HEK293T (cell line): ENCODE data around the gene ARID4B.

Experiments used
- CTCF ChIA-PET: fragments of 350-600 bp; formaldehyde crosslinking; extraction: SDS; loops from one replicate; lab custom pipeline; 2021; ENCODE audit warnings: antibody characterized with exemption, inconsistent platforms; lab: Yijun Ruan, JAX
- POLR2A ChIA-PET: fragments of 350-600 bp; formaldehyde crosslinking; extraction: SDS; loops from one replicate; lab custom pipeline; 2020; ENCODE audit warnings: antibody characterized with exemption, inconsistent platforms; lab: Yijun Ruan, JAX
- DNase-seq: peaks from one replicate; pipeline ENCODE4 v3.0.0; 2012; ENCODE audit warnings: mixed read lengths; ENCODE audit errors: extremely low spot score
- ARNT ChIP-seq: fragments of 450-650 bp; IDR thresholded peaks from 2 replicates; pipeline ENCODE4 v1.6.1; 2017; ENCODE audit warnings: mild to moderate bottlenecking
- BHLHE40 ChIP-seq: fragments of 450-650 bp; IDR thresholded peaks from 2 replicates; pipeline ENCODE4 v1.6.1; 2016; ENCODE audit warnings: mild to moderate bottlenecking, moderate library complexity, borderline replicate concordance
- CTBP1 ChIP-seq: fragments of 450-650 bp; IDR thresholded peaks from 2 replicates; pipeline ENCODE4 v1.6.1; 2016; ENCODE audit warnings: borderline replicate concordance
- ELF4 ChIP-seq: fragments of 450-650 bp; IDR thresholded peaks from 2 replicates; pipeline ENCODE4 v1.6.1; 2017; ENCODE audit warnings: antibody characterized with exemption
- FOXA1 ChIP-seq: fragments of 450-650 bp; IDR thresholded peaks from 2 replicates; pipeline ENCODE4 v1.6.1; 2016; ENCODE audit warnings: mild to moderate bottlenecking
- FOXK2 ChIP-seq: fragments of 450-650 bp; IDR thresholded peaks from 2 replicates; pipeline ENCODE4 v1.6.1; 2016; ENCODE audit warnings: mild to moderate bottlenecking
- FOXM1 ChIP-seq: fragments of 450-650 bp; IDR thresholded peaks from 2 replicates; pipeline ENCODE4 v1.6.1; 2017; ENCODE audit warnings: mild to moderate bottlenecking, borderline replicate concordance
- HDGF ChIP-seq: fragments of 450-650 bp; IDR thresholded peaks from 2 replicates; pipeline ENCODE4 v1.6.1; 2017; ENCODE audit warnings: antibody characterized with exemption, borderline replicate concordance
- L3MBTL2 ChIP-seq: fragments of 450-650 bp; conservative IDR thresholded peaks from 2 replicates; pipeline ENCODE4 v1.6.1; 2016; ENCODE audit warnings: mild to moderate bottlenecking
- LEF1 ChIP-seq: fragments of 450-650 bp; IDR thresholded peaks from 2 replicates; pipeline ENCODE4 v1.6.1; 2017; ENCODE audit warnings: mild to moderate bottlenecking, borderline replicate concordance
- NFRKB ChIP-seq: fragments of 450-650 bp; IDR thresholded peaks from 2 replicates; pipeline ENCODE4 v1.6.1; 2016; ENCODE audit warnings: mild to moderate bottlenecking, moderate library complexity
- PKNOX1 ChIP-seq: fragments of 450-650 bp; IDR thresholded peaks from 2 replicates; pipeline ENCODE4 v1.6.1; 2016
- SP1 ChIP-seq: fragments of 450-650 bp; IDR thresholded peaks from 2 replicates; pipeline ENCODE4 v1.6.1; 2017
- SUZ12 ChIP-seq: fragments of 450-650 bp; IDR thresholded peaks from 2 replicates; pipeline ENCODE4 v1.6.1; 2016; ENCODE audit warnings: mild to moderate bottlenecking
- TARDBP ChIP-seq: fragments of 450-650 bp; IDR thresholded peaks from 2 replicates; pipeline ENCODE4 v1.6.1; 2016
- ZNF384 ChIP-seq: fragments of 450-650 bp; IDR thresholded peaks from 2 replicates; pipeline ENCODE4 v1.6.1; 2016

ARID4B gene

DNA sequence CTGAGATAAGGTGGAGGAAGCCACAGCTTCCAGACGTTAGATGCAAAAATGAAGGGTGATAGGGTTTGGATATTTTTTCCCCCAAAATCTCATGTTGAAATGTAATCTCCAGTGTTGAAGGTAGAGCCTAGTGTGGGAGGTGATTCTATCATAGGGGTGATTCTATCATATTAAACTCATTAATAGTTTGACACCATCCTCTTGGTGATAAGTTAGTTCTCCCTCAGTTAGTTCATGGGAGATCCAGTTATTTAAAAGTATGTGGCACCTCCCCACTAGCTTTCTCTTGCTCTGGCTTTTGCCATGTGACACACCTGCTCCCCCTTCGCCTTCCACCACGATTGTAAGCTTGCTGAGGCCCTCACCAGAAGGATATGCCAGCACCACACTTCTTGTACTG, 30.9 kb upstream of the ARID4B start:
- TF ChIP-seq FOXM1 (no peak), SP1 (no peak), CTBP1 (no peak), L3MBTL2 (no peak), NFRKB (no peak), LEF1 (no peak), TARDBP (no peak), BHLHE40 (no peak), SUZ12 (no peak), HDGF (no peak), ZNF384 (no peak), FOXK2 (no peak), ELF4 (no peak), PKNOX1 (no peak), FOXA1 (no peak), ARNT (no peak)
- DNase-seq = no peak
- ChIA-PET CTCF (no interaction called here), POLR2A (interaction anchor here (2.5 kb wide), 1 partner anchor 8 kb away, joined by 11 read pairs; the partner anchor contains the start of gene TBCE)

GRCh38 chr1:235357485-235358373, 29.8 kb upstream of the ARID4B start:
- CTCF ChIA-PET = interaction anchor here (0.7 kb wide), 1 partner anchor 13 kb away, joined by 9 read pairs; no protein-coding TSS in a partner anchor

GRCh38 chr1:235351898-235352297, 23.9 kb upstream of the ARID4B start:
- TF ChIP-seq ARNT (no peak), ELF4 (no peak), SP1 (no peak), FOXK2 (no peak)
- ChIA-PET POLR2A (no interaction called here), CTCF (no interaction called here)
- DNase-seq = no peak

More at GRCh38 chr1:235357485-235358373, 29.8 kb upstream of the ARID4B start:
- no peak for TF ChIP-seq PKNOX1
- no peak for DNase-seq
- POLR2A ChIA-PET = interaction anchor here (0.6 to 2.5 kb wide), 3 partner anchors 10 to 427 kb away, joined by 3 to 11 read pairs (median 3); partner anchors contain the start of gene TBCE

- ChIA-PET CTCF (no interaction called here), POLR2A (no interaction called here)
- TF ChIP-seq CTBP1 (no peak), ZNF384 (no peak), ELF4 (no peak), PKNOX1 (no peak), ARNT (no peak), L3MBTL2 (no peak), FOXA1 (no peak), NFRKB (no peak), SUZ12 (no peak), TARDBP (no peak), FOXK2 (no peak), SP1 (no peak), HDGF (no peak), LEF1 (no peak), BHLHE40 (no peak), FOXM1 (no peak)
- DNase-seq = no peak
Observed at GRCh38 chr1:235351441-235351840, 23.5 kb upstream of the ARID4B start.

DNA sequence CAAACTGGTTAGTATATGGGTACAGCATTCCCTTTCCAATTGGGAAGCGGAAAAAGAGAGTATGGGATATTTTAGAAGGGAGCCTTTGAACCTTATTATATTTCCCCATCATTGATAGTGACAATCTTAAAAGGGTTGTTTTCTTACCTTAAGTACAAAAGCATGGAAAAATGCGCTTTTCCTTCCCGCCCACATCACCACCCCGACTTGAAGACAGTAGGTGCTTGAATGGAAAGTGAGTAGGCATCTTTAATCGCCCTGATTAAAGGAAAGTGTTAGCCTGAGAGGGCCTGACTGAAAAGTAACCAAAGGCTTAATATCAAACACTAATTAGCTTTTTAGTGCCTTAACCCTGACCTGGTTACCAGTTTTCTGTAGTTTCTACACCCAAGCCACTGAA, 15.7 kb upstream of the ARID4B start:
- CTCF ChIA-PET = no interaction called here
- TF ChIP-seq FOXK2 = no peak
- POLR2A ChIA-PET = no interaction called here
- DNase-seq = no peak

DNA sequence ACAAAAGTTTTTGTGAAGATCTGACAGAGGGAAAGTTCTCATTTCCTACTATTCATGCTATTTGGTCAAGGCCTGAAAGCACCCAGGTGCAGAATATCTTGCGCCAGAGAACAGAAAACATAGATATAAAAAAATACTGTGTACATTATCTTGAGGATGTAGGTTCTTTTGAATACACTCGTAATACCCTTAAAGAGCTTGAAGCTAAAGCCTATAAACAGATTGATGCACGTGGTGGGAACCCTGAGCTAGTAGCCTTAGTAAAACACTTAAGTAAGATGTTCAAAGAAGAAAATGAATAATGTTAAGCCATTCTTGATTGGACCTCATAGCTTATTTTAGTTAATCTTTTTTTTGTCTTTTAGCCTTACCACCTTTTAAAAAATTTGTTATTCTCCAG, 14.5 kb upstream of the ARID4B start:
- TF ChIP-seq FOXM1 (no peak), HDGF (no peak)
- DNase-seq = no peak
- ChIA-PET POLR2A (interaction anchor here (1.6 kb wide), 1 partner anchor 25 kb away, joined by 7 read pairs; the partner anchor contains the start of gene TBCE), CTCF (no interaction called here)

GRCh38 chr1:235342039-235342438, 14.1 kb upstream of the ARID4B start:
- no peak for TF ChIP-seq FOXK2
- TF ChIP-seq ARNT = no peak
- no peak for TF ChIP-seq SP1
- TF ChIP-seq SUZ12 = no peak
- no peak for TF ChIP-seq HDGF
- no peak for TF ChIP-seq L3MBTL2
- no peak for TF ChIP-seq ZNF384
- TF ChIP-seq BHLHE40 = no peak
- TF ChIP-seq FOXM1 = no peak
- no peak for TF ChIP-seq PKNOX1
- TF ChIP-seq ELF4 = no peak
- TF ChIP-seq LEF1 = no peak
- no peak for TF ChIP-seq FOXA1
- no peak for DNase-seq
- POLR2A ChIA-PET = interaction anchor here (1.5 to 1.6 kb wide), 2 partner anchors 13 to 25 kb away, joined by 6 to 7 read pairs; partner anchors contain the start of genes GGPS1 and TBCE
- CTCF ChIA-PET = interaction anchor here (1.2 kb wide), 1 partner anchor 73 kb away, joined by 3 read pairs; no protein-coding TSS in a partner anchor
